PFSK-1 (cell line): Measurements from ENCODE around the gene IQUB.

ENCODE experiments used
- POLR2AphosphoS5 ChIP-seq: IDR thresholded peaks from 2 replicates; pipeline ENCODE4 v1.6.1; 2012; ENCODE audit warnings: low read depth, mild to moderate bottlenecking, control low read depth, low read length, moderate library complexity
- SIN3A ChIP-seq: IDR thresholded peaks from 2 replicates; pipeline ENCODE4 v1.6.1; 2012; ENCODE audit warnings: mild to moderate bottlenecking, low read length, moderate library complexity, borderline replicate concordance; ENCODE audit not compliant: insufficient read depth

DNA sequence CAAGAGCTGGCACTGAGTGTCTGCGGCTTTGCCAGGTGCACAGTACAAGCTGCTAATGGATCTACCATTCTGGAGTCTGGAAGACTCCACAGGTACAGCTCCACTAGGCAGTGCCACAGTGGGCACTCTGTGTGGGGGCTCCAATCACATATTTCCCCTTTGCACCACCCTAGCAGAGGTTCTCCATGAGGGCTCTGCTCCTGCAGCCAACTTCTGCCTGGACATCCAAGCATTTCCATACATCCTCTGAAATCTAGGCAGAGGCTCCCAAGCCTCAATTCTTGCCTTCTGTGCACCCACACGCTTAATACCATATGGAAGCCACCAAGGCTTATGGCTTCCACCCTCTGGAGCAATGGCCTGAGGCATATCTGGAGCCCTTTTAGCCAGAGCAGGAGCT, 29.2 kb downstream of the IQUB start:
- TF ChIP-seq SIN3A (no peak), POLR2AphosphoS5 (no peak)
